Activated CD8-positive, alpha-beta memory T cell treated with anti-CD3 and anti-CD28 coated beads, Interleukin-2, amount 50 U/mL, for 4 hours (primary cell): ENCODE data around the gene NUBP1.
"Not testable (repeated sequence)": the region's sequence is repeated elsewhere in the genome, so short reads cannot be mapped to it uniquely, and the experiment has no call there.

Source experiments
- DNase-seq: peaks from one replicate; pipeline ENCODE4 v3.0.0-alpha.2; 2020

NUBP1 gene

DNA sequence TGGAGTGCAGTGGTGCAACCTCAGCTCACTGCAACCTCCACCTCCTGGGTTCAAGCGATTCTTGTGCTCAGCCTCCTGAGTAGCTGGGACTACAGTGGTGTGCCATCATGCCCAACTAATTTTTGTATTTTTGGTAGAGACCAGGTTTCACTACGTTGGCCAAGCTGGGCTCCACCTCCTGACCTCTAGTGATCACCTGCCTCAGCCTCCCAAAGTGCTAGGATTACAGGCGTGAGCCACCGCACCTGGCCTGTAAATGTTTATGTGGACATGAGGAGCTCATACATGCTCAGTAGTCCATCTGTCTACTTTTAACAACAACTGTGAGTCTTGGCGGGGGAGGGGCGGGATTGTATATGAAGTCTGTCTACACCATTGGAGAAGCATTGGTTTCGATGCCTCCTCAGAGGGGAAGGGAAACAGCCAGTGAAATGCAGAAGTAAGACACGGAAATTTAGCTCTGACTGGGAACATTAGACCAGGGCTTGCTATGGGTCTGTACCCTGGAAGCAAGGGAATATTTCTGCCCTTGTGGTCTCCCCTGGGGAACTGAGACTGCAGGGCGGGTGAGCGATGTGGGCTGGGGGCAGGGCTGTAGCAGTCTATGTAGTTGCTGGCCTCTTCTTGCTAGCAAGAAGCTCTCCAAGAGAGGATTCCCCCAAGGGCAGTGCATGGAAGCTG lies 9.3 kb downstream of the NUBP1 start:
- DNase-seq: no peak

DNA sequence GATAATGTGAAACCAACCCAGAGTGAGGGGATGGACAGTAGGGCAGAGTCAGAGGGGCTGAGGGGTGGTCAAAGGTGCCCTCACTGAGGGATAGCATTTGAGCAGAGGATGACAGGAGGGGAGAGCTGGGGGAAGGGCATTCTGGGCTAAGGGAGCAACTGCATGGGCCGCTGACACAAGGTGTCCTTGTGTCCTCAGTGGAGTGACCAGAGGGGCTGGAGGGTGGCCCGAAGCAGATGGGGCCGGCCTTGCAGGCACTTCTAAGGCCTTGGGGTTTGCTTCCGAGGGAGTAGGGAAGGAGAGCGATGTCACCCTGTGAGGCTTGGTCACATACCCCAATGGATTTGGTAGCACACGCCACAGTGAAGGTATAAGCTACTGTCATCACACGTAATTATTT lies 10.0 kb downstream of the NUBP1 start:
- no peak for DNase-seq

DNA sequence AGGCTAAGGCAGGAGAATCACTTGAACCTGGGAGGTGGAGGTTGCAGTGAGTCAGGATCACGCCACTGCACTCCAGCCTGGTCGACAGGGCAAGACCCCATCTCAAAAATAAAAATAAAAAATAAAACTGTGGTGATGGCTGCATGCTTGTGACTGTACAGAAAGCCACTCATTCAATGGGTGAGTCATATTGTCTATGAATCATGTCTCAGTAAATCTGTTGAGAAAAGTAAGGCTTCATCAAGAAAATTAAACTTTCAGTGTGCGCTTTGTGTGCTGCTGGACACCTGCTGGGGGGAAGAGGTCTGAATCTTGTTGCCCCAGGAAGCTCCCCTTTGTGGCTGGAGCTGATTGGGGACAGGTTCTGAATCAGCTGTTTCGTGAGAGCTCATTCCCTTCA lies 11.3 kb downstream of the NUBP1 start:
- no peak for DNase-seq

DNA sequence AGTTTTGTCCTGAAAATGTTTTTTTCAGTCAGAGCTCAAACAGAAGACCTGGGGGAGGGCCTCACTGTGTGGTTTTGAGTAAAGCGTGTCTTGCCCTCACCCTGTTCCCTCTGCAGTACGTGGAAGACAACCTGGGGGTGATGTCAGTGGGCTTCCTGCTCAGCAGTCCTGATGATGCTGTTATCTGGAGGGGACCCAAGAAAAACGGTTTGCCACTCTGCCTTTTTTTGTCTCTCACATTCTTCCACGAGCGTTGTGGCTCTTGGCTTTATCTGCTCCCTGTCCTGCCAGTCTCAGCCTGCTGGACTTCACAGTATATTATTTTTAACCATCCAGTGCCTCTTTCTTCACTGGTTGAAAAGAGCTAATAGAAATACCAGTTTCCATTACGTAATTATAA lies 12.9 kb downstream of the NUBP1 start:
- DNase-seq: no peak

DNA sequence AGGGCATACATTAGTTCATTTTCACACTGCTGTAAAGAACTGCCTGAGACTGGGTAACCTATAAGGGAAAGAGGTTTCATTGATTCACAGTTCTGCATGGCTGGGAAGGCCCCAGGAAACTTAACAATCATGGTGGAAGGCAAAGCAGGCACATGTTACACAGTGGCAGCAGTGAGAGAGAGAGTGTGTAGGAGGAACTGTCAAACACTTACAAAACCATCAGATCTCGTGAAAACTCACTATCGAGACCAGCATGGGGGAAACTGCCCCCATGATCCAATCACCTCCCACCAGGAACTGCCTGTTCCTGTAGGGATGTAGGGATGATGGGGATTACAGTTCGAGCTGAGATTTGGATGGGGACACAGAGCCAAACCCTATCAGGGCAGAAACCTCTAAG lies 17.2 kb downstream of the NUBP1 start:
- no peak for DNase-seq

DNA sequence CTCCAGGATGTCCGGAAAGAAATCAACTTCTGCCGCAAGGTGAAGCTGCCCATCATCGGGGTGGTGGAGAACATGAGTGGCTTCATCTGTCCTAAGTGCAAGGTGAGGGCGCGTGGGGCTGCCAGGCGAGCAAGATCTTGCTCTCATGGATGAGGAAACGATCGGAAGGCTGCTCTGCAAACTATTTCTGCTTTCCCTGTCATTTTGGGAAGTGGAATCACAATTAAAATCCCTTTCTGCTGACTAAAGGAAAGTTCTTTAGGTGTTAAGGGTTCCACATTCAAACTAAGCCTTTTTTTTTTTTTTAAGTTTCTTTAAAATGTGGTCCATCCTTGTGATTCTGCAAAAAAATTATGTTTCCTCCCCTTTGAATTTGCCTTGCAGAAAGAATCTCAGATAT lies 17.7 kb downstream of the NUBP1 start:
- no peak for DNase-seq

DNA sequence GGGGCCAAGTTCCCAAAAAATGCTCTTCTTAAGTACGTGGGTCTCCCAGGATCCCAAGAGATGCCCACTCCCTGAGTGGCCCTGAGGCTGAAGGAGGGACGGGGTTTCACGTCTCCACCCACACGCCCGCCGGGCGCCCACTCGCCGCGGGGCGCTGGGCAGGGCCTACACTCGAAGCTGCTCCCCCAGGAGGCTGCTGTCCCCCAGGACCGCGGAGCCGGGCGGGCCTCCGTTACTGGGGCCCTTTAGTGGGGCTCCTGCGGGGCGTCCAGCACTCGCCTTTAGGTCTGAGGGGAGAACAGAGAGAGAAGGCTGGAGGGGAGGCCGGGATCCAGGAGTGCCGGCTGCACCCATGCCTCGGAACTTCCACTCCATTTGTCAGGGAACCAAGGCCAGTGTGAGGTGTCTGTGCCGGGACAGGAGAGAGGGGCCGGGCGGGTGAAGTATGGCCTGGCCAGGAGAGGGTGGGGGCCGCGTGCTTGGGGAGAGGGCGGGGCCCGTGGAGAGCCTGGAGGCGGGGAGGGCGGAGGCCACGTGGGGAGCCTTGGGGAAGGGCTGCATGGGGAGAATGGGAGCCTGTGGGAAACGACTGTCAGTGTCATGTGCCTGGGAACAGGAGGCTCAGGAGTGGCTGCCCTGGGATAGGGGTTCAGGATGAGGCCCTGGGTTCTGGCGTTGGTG lies 18.8 kb downstream of the NUBP1 start:
- DNase-seq: no peak

DNA sequence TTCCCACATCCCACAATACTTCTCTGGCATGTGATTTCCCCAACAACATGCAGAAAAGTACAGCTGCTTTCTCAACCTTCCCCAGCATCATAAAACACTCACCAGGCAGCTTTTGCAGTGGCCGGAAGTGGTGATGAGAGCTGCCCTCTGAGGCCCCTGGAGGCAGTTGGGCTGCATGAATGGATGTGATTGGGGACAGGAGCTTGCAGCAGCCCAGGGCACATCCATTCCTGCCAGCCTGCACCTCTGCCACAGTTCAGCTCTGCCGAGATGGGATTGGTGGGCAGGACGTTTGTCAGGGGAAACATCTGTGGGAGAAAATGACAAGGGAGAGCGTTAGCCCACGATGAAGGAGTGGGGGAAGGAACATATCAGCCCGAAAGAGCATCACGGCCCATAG lies 19.8 kb downstream of the NUBP1 start:
- no peak for DNase-seq

DNA sequence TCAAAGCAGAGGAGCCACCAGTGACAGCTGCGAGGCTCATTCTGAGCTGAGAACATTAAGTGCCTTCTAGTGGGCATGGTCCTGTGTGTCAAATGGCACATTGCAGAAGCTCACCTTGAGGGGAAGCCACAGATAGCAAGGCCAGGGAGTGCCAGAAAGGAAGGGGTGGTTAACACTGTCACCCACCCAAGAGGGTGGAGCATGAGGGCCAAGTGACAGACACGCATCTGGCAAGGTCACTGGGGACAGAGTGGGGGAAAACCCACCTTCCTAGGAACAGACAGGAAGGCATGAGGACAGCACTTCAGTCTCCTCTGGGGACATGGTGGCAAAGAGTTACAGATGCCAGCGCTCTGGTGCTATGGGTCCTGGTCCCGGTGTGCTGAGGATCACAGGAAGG lies 22.1 kb downstream of the NUBP1 start:
- no peak for DNase-seq

DNA sequence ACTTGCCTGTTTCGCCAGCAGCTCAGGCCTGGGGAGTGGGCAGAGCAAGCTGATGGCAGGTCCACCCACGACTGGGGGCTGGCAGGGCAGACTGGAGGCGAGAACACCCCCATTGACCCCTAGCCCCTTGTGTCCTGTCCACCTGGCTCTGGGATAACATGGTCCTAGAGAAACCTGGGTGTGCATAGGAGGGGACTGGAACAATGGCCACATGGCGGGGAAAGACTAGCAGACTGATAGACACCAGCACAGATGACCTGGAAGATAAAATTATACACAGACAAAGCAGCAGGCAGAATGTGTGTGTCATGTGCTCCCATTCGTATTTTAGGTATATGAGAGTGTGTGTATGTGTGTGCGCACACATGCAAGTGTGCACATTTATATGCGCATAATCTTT lies 23.5 kb downstream of the NUBP1 start:
- no peak for DNase-seq

DNA sequence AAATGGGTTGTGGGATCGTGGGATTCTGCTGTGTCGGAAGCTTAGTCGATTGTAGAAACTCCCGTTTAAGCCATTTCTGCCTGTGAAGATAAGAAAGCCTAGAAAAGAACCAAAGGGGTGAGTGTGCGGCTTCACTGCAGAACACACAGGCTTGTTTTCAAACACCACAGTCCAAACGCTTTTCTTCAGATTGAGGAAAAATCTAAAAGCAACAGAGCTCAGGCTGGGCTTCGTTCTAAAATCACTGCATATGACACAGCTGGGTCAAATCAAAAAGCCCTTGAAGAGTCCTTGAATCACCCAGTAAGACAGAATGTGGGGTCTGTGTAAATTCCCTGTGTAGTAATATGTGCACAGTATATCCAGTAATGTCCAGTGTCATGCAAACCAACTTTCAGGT lies 25.7 kb downstream of the NUBP1 start:
- no peak for DNase-seq

DNA sequence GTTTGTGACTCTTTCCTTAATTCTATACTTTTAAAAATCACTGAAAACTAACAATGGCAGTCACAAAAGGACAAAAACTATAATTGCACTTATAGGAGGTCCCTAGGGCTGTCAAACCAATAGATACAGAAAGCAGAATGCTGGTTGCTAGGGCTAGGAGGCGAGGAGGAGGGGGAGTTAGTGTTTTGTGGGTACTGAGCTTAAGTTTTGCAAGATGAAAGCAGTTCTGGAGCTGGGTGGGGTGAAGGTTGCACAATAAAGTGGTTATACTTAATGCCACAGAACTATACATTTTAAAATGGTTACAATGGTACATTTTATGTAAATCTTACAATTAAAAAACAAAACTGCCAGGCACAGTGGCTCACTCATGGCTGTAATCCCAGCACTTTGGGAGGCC lies 27.3 kb downstream of the NUBP1 start:
- no peak for DNase-seq

DNA sequence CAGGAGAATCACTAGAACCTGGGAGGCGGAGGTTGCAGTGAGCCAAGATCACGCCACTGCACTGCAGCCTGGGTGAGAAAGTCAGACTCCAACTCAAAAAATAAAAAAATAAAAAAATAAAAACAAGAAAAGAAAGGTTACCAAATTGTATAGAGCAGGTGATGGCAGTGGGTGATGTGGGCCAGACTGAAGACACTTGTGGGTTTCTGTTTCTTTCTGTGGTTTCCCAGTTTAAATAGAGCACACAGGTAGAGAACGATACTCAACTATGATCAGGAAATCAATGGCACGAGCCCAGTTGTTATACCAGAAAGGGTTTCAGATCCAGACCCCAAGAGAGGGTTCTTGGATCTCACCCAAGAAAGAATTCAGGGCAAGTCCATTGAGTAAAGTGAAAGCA lies 32.6 kb downstream of the NUBP1 start:
- no peak for DNase-seq

DNA sequence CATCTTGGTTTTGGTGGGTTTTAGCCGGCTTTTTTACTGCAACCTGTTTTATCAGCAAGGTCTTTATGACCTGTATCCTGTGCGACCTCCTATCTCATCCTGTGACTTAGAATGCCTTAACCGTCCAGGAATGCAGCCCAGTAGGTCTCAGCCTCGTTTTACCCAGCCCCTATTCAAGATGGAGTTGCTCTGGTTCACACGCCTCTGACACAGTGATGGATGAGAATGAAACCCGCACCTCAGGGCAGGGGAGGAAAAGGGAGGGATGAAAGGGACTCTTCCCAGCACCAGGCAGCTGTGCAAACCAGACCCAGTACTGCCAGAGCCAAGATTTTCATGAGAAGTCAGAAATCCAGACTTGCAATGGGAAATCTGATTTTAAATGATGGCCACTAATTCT lies 33.3 kb downstream of the NUBP1 start:
- not testable (repeated sequence) for DNase-seq

DNA sequence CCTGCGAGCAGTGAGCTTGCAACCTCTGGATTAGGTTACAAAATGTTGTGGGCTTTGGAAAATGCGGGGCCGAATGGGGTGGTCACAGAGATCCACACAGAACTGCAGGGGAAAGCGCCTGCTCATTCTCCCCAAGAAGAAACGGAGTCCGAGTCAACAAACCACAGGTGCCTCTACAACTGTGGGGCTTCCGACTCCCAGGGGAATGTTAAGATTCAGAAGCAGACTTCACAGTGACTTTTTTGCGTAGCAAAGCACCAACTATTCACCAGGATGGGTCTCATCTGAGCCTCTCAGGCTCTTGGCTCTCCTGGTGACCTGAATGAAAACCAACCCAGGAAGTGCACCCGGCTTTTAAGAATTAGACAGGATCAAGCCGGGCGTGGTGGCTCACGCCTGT lies 33.7 kb downstream of the NUBP1 start:
- no peak for DNase-seq

DNA sequence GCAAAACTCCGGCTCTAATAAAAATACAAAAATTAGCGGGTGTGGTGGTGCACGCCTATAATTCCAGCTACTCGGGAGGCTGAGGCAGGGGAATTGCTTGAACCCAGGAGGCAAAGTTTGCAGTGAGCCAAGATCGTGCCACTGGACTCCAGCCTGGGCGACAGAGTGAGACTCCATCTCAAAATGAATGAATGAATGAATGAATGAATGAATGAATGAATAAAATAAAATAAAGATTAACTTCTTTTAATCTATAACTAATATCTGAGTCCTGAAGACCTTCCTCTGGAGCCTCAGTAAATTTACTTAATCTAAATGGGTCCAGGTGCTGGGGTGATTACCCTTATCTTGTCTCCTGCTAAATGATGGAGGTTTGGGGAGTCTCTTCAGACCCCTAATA lies 36.3 kb downstream of the NUBP1 start:
- DNase-seq: not testable (repeated sequence)

DNA sequence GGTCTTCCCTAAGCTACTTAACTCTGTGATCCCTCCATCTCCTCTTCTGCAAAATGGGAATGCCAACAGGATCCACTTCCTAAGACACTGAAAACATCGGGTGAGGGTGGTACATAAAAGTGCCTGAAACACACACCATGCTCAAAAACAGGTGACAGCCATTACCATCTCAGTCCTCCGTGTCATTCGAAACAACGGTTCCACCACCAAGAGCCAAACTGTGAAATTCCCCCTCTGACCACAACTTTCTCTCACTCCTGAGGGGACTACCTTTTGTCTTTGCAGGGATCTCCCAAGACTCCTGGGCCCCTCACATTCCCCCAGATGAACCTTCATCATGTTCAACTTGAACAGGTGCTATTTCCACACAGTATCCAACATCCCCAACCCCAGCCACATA lies 37.0 kb downstream of the NUBP1 start:
- DNase-seq: no peak

DNA sequence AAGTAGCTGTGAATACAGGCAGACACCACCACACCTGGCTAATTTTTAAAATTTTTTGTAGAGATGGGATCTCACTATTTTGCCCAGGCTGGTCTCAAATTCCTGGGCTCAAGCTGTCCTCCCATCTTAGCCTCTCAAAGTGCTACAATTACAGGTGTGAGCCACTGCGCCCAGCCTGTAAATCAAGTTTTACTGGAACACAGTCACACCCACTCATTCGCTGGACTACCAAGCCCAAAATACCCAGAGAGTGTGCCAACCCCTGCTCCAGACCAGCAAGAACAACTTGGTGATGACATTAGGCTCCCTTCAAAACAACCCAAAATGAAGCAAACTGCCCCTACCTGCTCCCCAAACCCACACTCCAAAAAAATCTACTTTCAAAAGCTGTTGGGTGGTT lies 39.0 kb downstream of the NUBP1 start:
- no peak for DNase-seq

DNA sequence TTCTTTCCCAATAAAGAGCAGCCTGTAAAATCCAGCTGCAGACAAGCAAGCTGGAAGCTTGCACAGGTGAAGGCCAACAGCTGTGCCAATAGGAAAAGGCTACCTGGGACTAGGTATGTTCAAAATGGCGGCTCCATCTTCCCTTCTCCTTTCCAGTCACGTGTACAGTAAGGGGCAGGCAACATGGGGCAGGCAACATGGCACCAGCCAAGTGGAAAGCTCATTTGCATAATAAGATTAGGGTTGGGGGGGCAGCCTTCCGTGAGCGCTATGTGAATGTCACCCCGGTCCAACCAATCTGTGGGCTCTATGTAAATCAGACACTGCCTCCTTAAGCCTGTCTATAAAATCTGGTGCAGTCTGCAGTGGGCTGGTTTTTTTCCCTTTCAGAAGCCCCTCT lies 43.7 kb downstream of the NUBP1 start:
- no peak for DNase-seq

DNA sequence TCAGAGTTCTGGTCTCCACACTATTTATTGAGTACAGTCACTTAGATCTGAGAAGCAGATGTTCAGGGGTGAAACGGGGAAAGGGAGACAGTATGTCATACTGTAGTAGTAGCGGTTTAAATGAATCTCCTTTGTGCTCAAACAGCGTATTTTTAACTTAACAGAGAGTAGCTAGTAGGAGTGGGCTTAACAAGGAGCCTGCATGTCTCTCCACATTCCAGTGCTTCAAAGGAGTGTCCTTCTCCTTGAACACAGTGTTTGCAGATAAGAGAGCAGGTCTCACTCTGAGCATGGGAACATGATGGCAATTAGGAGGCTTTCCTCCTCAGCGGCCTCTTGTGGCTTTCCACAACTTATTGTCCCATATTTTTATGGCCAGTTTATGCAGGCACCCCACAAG lies 45.0 kb downstream of the NUBP1 start:
- not testable (repeated sequence) for DNase-seq

DNA sequence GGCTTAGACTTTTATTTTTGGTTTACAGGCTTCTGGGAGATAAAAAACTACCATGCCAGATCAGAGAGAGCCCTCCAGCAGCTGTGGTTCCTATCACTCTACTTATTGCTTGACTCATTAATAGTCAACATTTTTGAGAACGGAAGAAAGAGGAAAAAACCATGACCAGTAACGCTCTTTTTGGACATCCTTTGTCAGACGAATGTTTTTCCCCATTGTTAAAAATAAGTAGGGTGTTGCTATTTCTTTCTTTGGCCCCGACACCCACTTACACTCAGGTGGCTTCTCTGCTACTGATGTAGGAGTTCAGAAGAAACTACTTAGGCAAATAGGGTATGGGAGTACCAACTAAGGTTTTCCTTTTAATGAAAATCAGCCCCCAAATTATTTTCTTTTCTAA lies 47.4 kb downstream of the NUBP1 start:
- DNase-seq: no peak

DNA sequence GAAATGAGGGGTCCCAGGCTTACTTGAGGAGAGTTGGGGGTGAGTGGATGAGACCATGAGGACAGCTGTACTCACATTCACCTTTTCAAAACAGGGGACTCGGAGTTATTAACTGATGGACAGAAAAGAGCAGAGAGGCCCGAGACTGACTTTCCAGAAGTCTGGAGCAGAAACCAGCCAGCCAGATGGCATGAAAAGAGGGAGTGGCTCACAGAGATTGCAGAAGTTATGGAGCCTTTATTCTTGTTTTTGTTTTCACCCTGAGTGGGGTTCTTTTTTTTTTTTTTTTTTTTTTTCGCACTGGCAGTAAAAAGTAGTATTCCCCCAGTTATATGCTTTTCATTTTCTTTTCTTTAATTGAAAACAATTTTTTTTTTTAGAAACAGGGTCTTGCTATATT lies 56.1 kb downstream of the NUBP1 start:
- no peak for DNase-seq

DNA sequence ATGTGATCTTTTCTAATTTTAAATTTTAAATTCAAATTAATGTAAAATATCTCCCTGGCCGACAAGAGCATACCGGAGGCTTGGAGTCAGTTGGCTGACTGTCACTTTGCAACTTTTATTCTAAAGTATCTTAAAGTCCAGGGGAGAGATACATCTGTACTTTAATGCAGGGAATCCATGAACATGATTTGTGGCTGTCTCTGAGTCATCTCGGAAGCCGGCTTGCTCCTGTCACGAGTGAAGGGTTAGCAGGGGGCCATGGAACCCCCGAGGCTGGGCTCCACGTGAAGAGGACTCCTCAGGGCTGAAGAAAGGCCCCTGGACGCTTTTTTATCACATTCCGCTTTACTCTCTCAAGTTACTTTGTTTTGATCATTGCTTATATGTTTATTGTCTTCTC lies 61.7 kb downstream of the NUBP1 start:
- DNase-seq: no peak

DNA sequence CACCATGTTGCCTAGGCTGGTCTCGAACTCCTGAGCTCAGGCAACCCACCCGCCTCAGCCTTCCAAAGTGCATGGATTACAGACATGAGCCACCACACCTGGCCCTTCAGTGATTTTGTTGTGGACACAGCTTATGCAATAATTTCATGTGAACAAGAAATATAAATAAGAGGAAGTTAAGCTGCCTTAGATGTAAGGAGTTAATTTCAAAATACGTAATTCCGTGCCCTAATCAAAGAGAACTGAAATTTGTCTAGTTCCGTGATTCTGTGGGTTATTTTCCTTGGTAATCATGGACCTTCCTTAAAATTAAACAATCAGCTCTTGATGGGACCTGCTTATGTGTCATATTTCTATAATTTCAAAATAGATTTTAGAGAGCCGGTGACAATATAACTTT lies 63.1 kb downstream of the NUBP1 start:
- no peak for DNase-seq

DNA sequence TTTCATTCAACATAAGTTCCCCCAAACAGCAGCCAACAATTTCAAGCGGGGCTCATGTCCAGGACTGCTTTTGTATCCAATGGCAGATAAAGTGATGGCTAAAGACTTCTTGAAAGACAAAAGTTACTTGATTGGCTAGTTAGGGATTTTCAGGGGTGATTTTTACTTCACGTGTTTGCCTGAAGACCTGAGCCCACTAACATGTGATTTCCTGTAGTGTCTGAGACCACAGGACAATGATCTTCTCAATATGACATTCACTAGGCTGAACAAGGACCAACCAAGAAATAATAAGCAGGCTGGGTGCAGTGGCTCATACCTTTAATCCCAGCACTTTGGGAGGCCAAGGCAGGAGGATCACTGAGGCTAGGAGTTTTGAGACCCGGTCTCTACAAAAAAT lies 64.6 kb downstream of the NUBP1 start:
- DNase-seq: no peak
